Neuronal stem cell (in vitro differentiated cells): ENCODE measurements around the gene TFB1M.
"Not testable (repeated sequence)": the region's sequence is repeated elsewhere in the genome, so short reads cannot be mapped to it uniquely, and the experiment has no call there.

Experiments used
- DNase-seq: peaks from one replicate; pipeline ENCODE4 v3.0.0-alpha.2; 2013; ENCODE audit warnings: low spot score
- H2AFZ ChIP-seq: one replicate; pipeline ENCODE4 v1.6.1; 2013; ENCODE audit warnings: mild to moderate bottlenecking, low read length, inconsistent platforms
- H2AK5ac ChIP-seq: 2 replicates; pipeline ENCODE4 v1.6.1; 2013; ENCODE audit warnings: low read depth, mild to moderate bottlenecking, inconsistent platforms, low read length, moderate library complexity, mixed read lengths
- H2BK120ac ChIP-seq: 2 replicates; pipeline ENCODE4 v1.6.1; 2013; ENCODE audit warnings: low read depth, mild to moderate bottlenecking, inconsistent platforms, low read length, moderate library complexity, mixed read lengths
- H2BK12ac ChIP-seq: one replicate; pipeline ENCODE4 v1.6.1; 2013; ENCODE audit warnings: low read length, inconsistent platforms
- H2BK15ac ChIP-seq: 2 replicates; pipeline ENCODE4 v1.6.1; 2013; ENCODE audit warnings: mild to moderate bottlenecking, low read length, inconsistent platforms, mixed read lengths
- H2BK5ac ChIP-seq: one replicate; pipeline ENCODE4 v1.6.1; 2013; ENCODE audit warnings: inconsistent platforms, mild to moderate bottlenecking, low read length, moderate library complexity
- H3K14ac ChIP-seq: one replicate; pipeline ENCODE4 v1.6.1; 2013; ENCODE audit warnings: low read length, inconsistent platforms
- H3K18ac ChIP-seq: 2 replicates; pipeline ENCODE4 v1.6.1; 2013; ENCODE audit warnings: low read length, inconsistent platforms
- H3K23ac ChIP-seq: 2 replicates; pipeline ENCODE4 v1.6.1; 2013; ENCODE audit warnings: low read depth, mild to moderate bottlenecking, mixed read lengths, low read length, inconsistent platforms; ENCODE audit not compliant: poor library complexity
- H3K27ac ChIP-seq: replicated peaks from 3 replicates; pipeline ENCODE4 v1.5.1; 2013; ENCODE audit warnings: low read length, inconsistent platforms
- H3K27me3 ChIP-seq, 3 experiments: 2 replicates each; pipeline ENCODE4 v1.6.1; 2013; ENCODE audit warnings: low read length in 3 of 3, mild to moderate bottlenecking in 2 of 3, inconsistent platforms in 1 of 3, low read depth in 1 of 3, mixed read lengths in 1 of 3, moderate library complexity in 1 of 3; ENCODE audit not compliant: control insufficient read depth in 3 of 3, insufficient read depth in 3 of 3
- H3K36me3 ChIP-seq, 2 donors: replicated peaks in 1 of 2; 2 replicates each; pipeline ENCODE4 v1.6.1; 2013; ENCODE audit warnings: low read length in 2 of 2; ENCODE audit not compliant: control insufficient read depth in 2 of 2, insufficient read depth in 2 of 2
- H3K4ac ChIP-seq: 2 replicates; pipeline ENCODE4 v1.6.1; 2013; ENCODE audit warnings: inconsistent platforms, mild to moderate bottlenecking, low read length, moderate library complexity
- H3K4me1 ChIP-seq, 2 donors: 1 replicate in 1 of 2; 2 replicates in 1 of 2; pipeline ENCODE4 v1.6.1; 2013; ENCODE audit warnings: low read length in 2 of 2, low read depth in 1 of 2; ENCODE audit not compliant: control insufficient read depth in 2 of 2, insufficient read depth in 1 of 2
- H3K4me2 ChIP-seq: one replicate; pipeline ENCODE4 v1.6.1; 2013; ENCODE audit warnings: mild to moderate bottlenecking, low read length, inconsistent platforms; ENCODE audit not compliant: insufficient read depth, poor library complexity, severe bottlenecking
- H3K4me3 ChIP-seq, 2 donors: 2 replicates each; pipeline ENCODE4 v1.5.1; 2013; ENCODE audit warnings: low read length in 2 of 2, mild to moderate bottlenecking in 2 of 2, inconsistent platforms in 1 of 2, moderate library complexity in 1 of 2
- H3K79me1 ChIP-seq: one replicate; pipeline ENCODE4 v1.6.1; 2013; ENCODE audit warnings: low read depth, mild to moderate bottlenecking, inconsistent platforms, low read length, moderate library complexity
- H3K9ac ChIP-seq: one replicate; pipeline ENCODE4 v1.6.1; 2013; ENCODE audit warnings: mild to moderate bottlenecking, low read depth, low read length, inconsistent platforms; ENCODE audit not compliant: poor library complexity
- H3K9me3 ChIP-seq, 2 donors: replicated peaks in 1 of 2; 2 replicates each; pipeline versions ENCODE3 to v1.6.1; 2013; ENCODE audit warnings: low read length in 2 of 2, mild to moderate bottlenecking in 2 of 2, inconsistent platforms in 1 of 2, low read depth in 1 of 2, mixed read lengths in 1 of 2, moderate library complexity in 1 of 2; ENCODE audit not compliant: control insufficient read depth in 2 of 2, insufficient read depth in 1 of 2
- H4K8ac ChIP-seq: one replicate; pipeline ENCODE4 v1.6.1; 2013; ENCODE audit warnings: low read depth, mild to moderate bottlenecking, inconsistent platforms, low read length, moderate library complexity
- H4K91ac ChIP-seq: one replicate; pipeline ENCODE4 v1.6.1; 2013; ENCODE audit warnings: low read length, low read depth, mild to moderate bottlenecking, inconsistent platforms; ENCODE audit not compliant: poor library complexity
- WGBS, 2 donors: extraction: QIAGEN DNeasy Blood & Tissue Kit; methylation state at CpG; one replicate each; pipeline ENCODE4 v1.1.7; 2013; ENCODE audit warnings: missing lambda C conversion rate in 2 of 2, mixed read lengths in 1 of 2; ENCODE audit not compliant: insufficient read length in 2 of 2, insufficient replicate concordance in 1 of 2; ENCODE audit errors: extremely low coverage in 2 of 2; 5-methylcytosine and 5-hydroxymethylcytosine counted together

The TFB1M gene

GRCh38 chr6:155314773-155315515 lies 660 bp upstream of the TFB1M start:
- no peak overlapping the region for H3K9ac ChIP-seq
- no peak overlapping the region for H4K91ac ChIP-seq
- no peak overlapping the region for H3K4ac ChIP-seq
- H3K23ac ChIP-seq = no peak overlapping the region
- no peak for DNase-seq
- no peak overlapping the region for H2BK120ac ChIP-seq
- no peak overlapping the region for H3K14ac ChIP-seq
- no peak overlapping the region for H2AK5ac ChIP-seq
- H4K8ac ChIP-seq = no peak overlapping the region
- no peaks in the 10 kb centered on the region for H3K27me3 ChIP-seq
- no peak overlapping the region for H3K18ac ChIP-seq
- H2BK5ac ChIP-seq = no peak overlapping the region
- H3K36me3 ChIP-seq = peaks cover 1 to 28% of the 10 kb centered on the region in 2 donors
- no peak overlapping the region for H2BK15ac ChIP-seq
- peaks cover 0 to 5% of the 10 kb centered on the region in 2 donors for H3K4me1 ChIP-seq
- no CpG with 5 or more reads among the region's 20 CpGs for WGBS, 2 donors
- H3K27ac ChIP-seq = peak overlapping the region; percentile 76
- H3K79me1 ChIP-seq = no peaks in the 10 kb centered on the region
- H3K4me2 ChIP-seq = peak overlapping the region; percentile 66
- H3K4me3 ChIP-seq = peak overlapping the region; percentile 44 to 83
- peaks cover 0 to 3% of the 10 kb centered on the region in 2 donors for H3K9me3 ChIP-seq
- H2BK12ac ChIP-seq = no peak overlapping the region
- peak overlapping the region; percentile 76 for H2AFZ ChIP-seq

DNA sequence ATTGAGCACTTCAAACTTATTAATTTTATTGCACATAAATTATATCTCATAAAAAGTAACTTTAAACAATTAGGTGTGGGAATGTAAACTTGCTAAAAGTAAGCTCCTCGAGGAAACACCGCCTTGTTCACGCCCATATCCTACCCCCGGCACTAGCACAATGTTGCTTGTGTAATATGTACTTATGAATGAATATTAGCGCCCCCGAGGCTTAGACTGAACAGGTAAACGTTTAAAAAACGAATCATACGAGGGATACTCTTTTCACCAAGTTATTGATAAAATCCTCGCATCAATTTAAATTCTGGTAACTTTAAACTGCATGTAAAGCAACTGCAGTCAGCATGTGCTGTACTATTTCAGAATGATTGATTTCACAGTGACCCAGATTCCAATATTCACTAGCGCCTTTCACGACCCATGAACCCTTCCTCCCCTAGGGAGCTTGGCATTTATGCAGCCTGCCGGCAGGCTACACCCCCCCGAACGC lies 637 bp downstream of the TFB1M start:
- Histone ChIP-seq H2AFZ (peak overlapping the region; percentile 92), H3K9me3 (peaks cover 0 to under 1% of the 10 kb centered on the region in 2 donors), H3K9ac (peak overlapping the region; percentile 91), H3K36me3 (peaks cover 1 to 41% of the 10 kb centered on the region in 2 donors), H3K4me3 (peak overlapping the region; percentile 80 to 99), H2BK5ac (peak overlapping the region; percentile 77), H4K91ac (no peak overlapping the region), H4K8ac (no peak overlapping the region), H2BK120ac (no peak overlapping the region), H2BK15ac (no peak overlapping the region), H3K4me1 (peaks cover 0 to 5% of the 10 kb centered on the region in 2 donors), H3K27me3 (no peaks in the 10 kb centered on the region), H3K23ac (peak overlapping the region; percentile 1), H3K79me1 (no peaks in the 10 kb centered on the region), H2AK5ac (no peak overlapping the region), H2BK12ac (no peak overlapping the region), H3K27ac (no peak overlapping the region), H3K4ac (no peak overlapping the region), H3K18ac (peak overlapping the region; percentile 88), H3K4me2 (peak overlapping the region; percentile 74), H3K14ac (peak overlapping the region; percentile 3)
- WGBS, 2 donors = no CpG with 5 or more reads among the region's 15 CpGs
- DNase-seq = no peak

DNA sequence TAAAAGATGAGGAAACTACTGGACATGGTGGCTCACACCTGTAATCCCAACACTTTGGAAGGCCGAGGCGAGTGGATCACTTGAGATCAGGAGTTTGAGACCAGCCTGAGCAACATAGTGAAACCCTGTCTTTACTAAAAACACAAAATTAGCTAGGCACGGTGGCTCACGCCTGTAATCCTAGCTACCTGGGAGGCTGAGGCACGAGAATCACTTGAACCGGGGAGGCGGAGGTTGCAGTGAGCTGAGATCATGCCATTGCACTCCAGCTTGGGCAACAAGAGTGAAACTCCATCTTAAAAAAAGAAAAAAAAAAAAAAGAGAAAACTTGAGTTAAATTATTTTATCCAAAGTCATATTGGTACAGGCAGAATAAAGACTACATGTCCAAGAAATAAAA lies 1.3 kb downstream of the TFB1M start:
- H2BK120ac ChIP-seq, H3K4ac ChIP-seq, H2BK15ac ChIP-seq, H3K23ac ChIP-seq, H3K18ac ChIP-seq, H2AK5ac ChIP-seq, H2AFZ ChIP-seq, H3K27me3 ChIP-seq, H3K4me1 ChIP-seq, H2BK12ac ChIP-seq, H3K9me3 ChIP-seq, H4K8ac ChIP-seq, DNase-seq, H3K9ac ChIP-seq, H3K14ac ChIP-seq, H4K91ac ChIP-seq, H3K27ac ChIP-seq, H3K79me1 ChIP-seq, H2BK5ac ChIP-seq, H3K4me2 ChIP-seq: not testable (repeated sequence)
- peak overlapping the region in 1 of 2 donors; percentile 80 for H3K4me3 ChIP-seq
- WGBS, 2 donors = no CpG with 5 or more reads among the region's 7 CpGs
- peaks cover 4 to 48% of the 10 kb centered on the region in 2 donors for H3K36me3 ChIP-seq

- Histone ChIP-seq H3K4me3 (no peak overlapping the region), H4K91ac (no peak overlapping the region), H3K36me3 (peaks cover 10 to 61% of the 10 kb centered on the region in 2 donors), H3K9ac (no peak overlapping the region), H3K23ac (no peak overlapping the region), H2BK12ac (no peak overlapping the region), H2AFZ (no peak overlapping the region), H3K9me3 (no peaks in the 10 kb centered on the region), H3K14ac (no peak overlapping the region), H2AK5ac (no peak overlapping the region), H2BK15ac (no peak overlapping the region), H3K27ac (no peak overlapping the region), H2BK5ac (no peak overlapping the region), H3K4me1 (peaks cover 0 to 5% of the 10 kb centered on the region in 2 donors), H2BK120ac (no peak overlapping the region), H3K27me3 (no peaks in the 10 kb centered on the region), H3K4ac (no peak overlapping the region), H4K8ac (no peak overlapping the region), H3K4me2 (no peak overlapping the region), H3K79me1 (peaks cover 2% of the 10 kb centered on the region), H3K18ac (no peak overlapping the region)
- WGBS, 2 donors = no CpG with 5 or more reads among the region's 2 CpGs
- DNase-seq = no peak
These were observed 2.7 kb downstream of the TFB1M start for GRCh38 chr6:155311583-155311982.
